Measurements from ENCODE around the gene DOC2B.

- TF ChIP-seq CTCF (IDR thresholded peaks at IDR 0.05) (no peak), REST (IDR thresholded peaks at IDR 0.05; ENCODE audit: insufficient read depth in 1 of 2, low read depth in 2 of 2, low read length in 1 of 2) (no peak), POLR2AphosphoS5 (IDR thresholded peaks at IDR 0.05; ENCODE audit: low read depth, low read length) (no peak), SIN3A (IDR thresholded peaks at IDR 0.05; ENCODE audit: borderline replicate concordance, insufficient read depth, low read depth, low read length) (no peak)
Observed at GRCh38 chr17:207775-208174, 26.3 kb upstream of the DOC2B start.
